H1 (cell line): ENCODE results near the gene UMODL1. TPM values are rescaled to one million over a fixed set of nuclear protein-coding genes. Genes with fewer than 3 reads are reported as not detected.

Experiments used
- CTCF ChIA-PET: fragments of 300-600 bp; sonication (Branson Sonifier 250); formaldehyde crosslinking; loops from one replicate; lab custom pipeline; 2021; ENCODE audit not compliant: partially characterized antibody; lab: Charles Lee
- POLR2A ChIA-PET: fragments of 300-600 bp; sonication (Branson Sonifier 250); formaldehyde crosslinking; loops from one replicate; lab custom pipeline; 2021; ENCODE audit warnings: inconsistent platforms; ENCODE audit not compliant: partially characterized antibody; lab: Charles Lee
- DNase-seq, 2 experiments: peaks; one replicate each; pipeline versions ENCODE4 v3.0.0 to v3.0.0-alpha.2; 2010 to 2022; ENCODE audit warnings: low spot score in 2 of 2, low read depth in 1 of 2, mixed read lengths in 1 of 2
- FAIRE-seq: peaks from 2 replicates; lab custom pipeline; 2011; peaks lifted over from hg19 to GRCh38; lab: Jason Lieb, UNC
- H2AFZ ChIP-seq: 2 replicates; pipeline ENCODE4 v1.8.1; 2012; ENCODE audit warnings: low read length, inconsistent platforms
- H2AK5ac ChIP-seq: 2 replicates; pipeline ENCODE4 v1.6.1; 2013; ENCODE audit warnings: low read depth, low read length
- H2BK120ac ChIP-seq: replicated peaks from 2 replicates; pipeline ENCODE3; 2013; ENCODE audit warnings: low read depth, low read length, inconsistent platforms
- H2BK12ac ChIP-seq: 2 replicates; pipeline ENCODE4 v1.6.1; 2013; ENCODE audit warnings: low read depth, low read length
- H2BK15ac ChIP-seq: 2 replicates; pipeline ENCODE4 v1.6.1; 2013; ENCODE audit warnings: low read length
- H2BK20ac ChIP-seq: 2 replicates; pipeline ENCODE4 v1.6.1; 2013; ENCODE audit warnings: low read length
- H2BK5ac ChIP-seq: 2 replicates; pipeline ENCODE4 v1.6.1; 2013; ENCODE audit warnings: low read depth, low read length
- H3K14ac ChIP-seq: 2 replicates; pipeline ENCODE4 v1.6.1; 2013; ENCODE audit warnings: inconsistent platforms; ENCODE audit not compliant: insufficient read length
- H3K18ac ChIP-seq: 2 replicates; pipeline ENCODE4 v1.6.1; 2013; ENCODE audit warnings: low read length; ENCODE audit errors: extremely low read depth
- H3K23ac ChIP-seq: 2 replicates; pipeline ENCODE4 v1.6.1; 2013; ENCODE audit warnings: inconsistent platforms; ENCODE audit not compliant: insufficient read length
- H3K23me2 ChIP-seq: 2 replicates; pipeline ENCODE4 v1.6.1; 2013; ENCODE audit warnings: low read depth, low read length
- H3K27ac ChIP-seq: 2 replicates; pipeline ENCODE4 v1.6.1; 2011; ENCODE audit warnings: low read depth, low read length, inconsistent platforms
- H3K27me3 ChIP-seq, 4 experiments: replicated peaks in 1 of 4; 1 replicate in 1 of 4; 2 replicates in 3 of 4; pipeline versions ENCODE4 v1.6.1 to v1.8.1; 2011 to 2013; ENCODE audit warnings: low read length in 3 of 4, mild to moderate bottlenecking in 3 of 4, inconsistent platforms in 2 of 4, mixed read lengths in 2 of 4, moderate library complexity in 1 of 4; ENCODE audit not compliant: control insufficient read depth in 3 of 4, insufficient read depth in 3 of 4; ENCODE audit errors: extremely low read depth in 1 of 4
- H3K36me3 ChIP-seq, 4 experiments: 2 replicates each; pipeline versions ENCODE4 v1.6.1 to v1.8.1; 2011 to 2013; ENCODE audit warnings: mild to moderate bottlenecking in 4 of 4, low read length in 3 of 4, moderate library complexity in 2 of 4, control low read depth in 1 of 4, inconsistent platforms in 1 of 4; ENCODE audit not compliant: insufficient read depth in 4 of 4, control insufficient read depth in 2 of 4
- H3K4ac ChIP-seq: replicated peaks from 2 replicates; pipeline ENCODE3; 2013; ENCODE audit warnings: low read length, low read depth, mixed read lengths, inconsistent platforms; ENCODE audit not compliant: insufficient read length
- H3K4me1 ChIP-seq, 4 experiments: replicated peaks in 1 of 4; 1 replicate in 1 of 4; 2 replicates in 3 of 4; pipeline versions ENCODE4 v1.6.1 to v1.8.1; 2011 to 2013; ENCODE audit warnings: low read length in 3 of 4, inconsistent platforms in 2 of 4, mixed read lengths in 1 of 4; ENCODE audit not compliant: insufficient read depth in 4 of 4, control insufficient read depth in 3 of 4
- H3K4me2 ChIP-seq, 2 experiments: 2 replicates each; pipeline versions ENCODE4 v1.6.1 to v1.8.1; 2011 to 2013; ENCODE audit warnings: low read depth in 2 of 2, low read length in 2 of 2, control low read depth in 1 of 2, inconsistent platforms in 1 of 2, mild to moderate bottlenecking in 1 of 2; ENCODE audit not compliant: insufficient read depth in 1 of 2
- H3K4me3 ChIP-seq, 4 experiments: fragments of 200-600, 300-600 bp in 1 of 4; sonication (generic), shearing (Covaris generic), sonication (Bioruptor Twin) in 1 of 4; 2 replicates each; pipeline versions ENCODE4 v1.5.1 to v1.8.1; 2011 to 2016; ENCODE audit warnings: low read length in 4 of 4, low read depth in 3 of 4, control low read depth in 2 of 4, inconsistent platforms in 2 of 4, mild to moderate bottlenecking in 2 of 4, mixed read lengths in 1 of 4, moderate library complexity in 1 of 4; ENCODE audit not compliant: insufficient read depth in 2 of 4; ENCODE audit errors: extremely low read depth in 1 of 4
- H3K56ac ChIP-seq: replicated peaks from 2 replicates; pipeline ENCODE3; 2013; ENCODE audit warnings: low read depth, mild to moderate bottlenecking, mixed read lengths, low read length, inconsistent platforms; ENCODE audit not compliant: insufficient read length
- H3K79me1 ChIP-seq: 2 replicates; pipeline ENCODE4 v1.6.1; 2013; ENCODE audit warnings: low read depth, low read length, control low read depth
- H3K79me2 ChIP-seq, 2 experiments: 2 replicates each; pipeline versions ENCODE4 v1.6.1 to v1.8.1; 2012 to 2013; ENCODE audit warnings: low read length in 2 of 2, mild to moderate bottlenecking in 2 of 2, inconsistent platforms in 1 of 2; ENCODE audit not compliant: insufficient read depth in 2 of 2, control insufficient read depth in 1 of 2
- H3K9ac ChIP-seq, 4 experiments: replicated peaks in 1 of 4; 1 replicate in 1 of 4; 2 replicates in 3 of 4; pipeline versions ENCODE4 v1.6.1 to v1.8.1; 2011 to 2013; ENCODE audit warnings: low read depth in 3 of 4, low read length in 3 of 4, control low read depth in 2 of 4, mild to moderate bottlenecking in 2 of 4, moderate library complexity in 2 of 4, inconsistent platforms in 1 of 4; ENCODE audit errors: extremely low read depth in 1 of 4
- H3K9me3 ChIP-seq, 2 experiments: 2 replicates each; pipeline versions ENCODE4 v1.6.1 to v1.8.1; 2012 to 2013; ENCODE audit warnings: mild to moderate bottlenecking in 2 of 2, moderate library complexity in 2 of 2, control low read depth in 1 of 2, inconsistent platforms in 1 of 2, low read depth in 1 of 2, low read length in 1 of 2, mixed read lengths in 1 of 2; ENCODE audit not compliant: insufficient read depth in 2 of 2
- H4K20me1 ChIP-seq, 2 experiments: replicated peaks in 1 of 2; 2 replicates each; pipeline versions ENCODE3 to v1.8.1; 2011 to 2013; ENCODE audit warnings: inconsistent platforms in 2 of 2, low read length in 2 of 2, mild to moderate bottlenecking in 1 of 2; ENCODE audit not compliant: insufficient read depth in 2 of 2, control insufficient read depth in 1 of 2
- H4K5ac ChIP-seq: 2 replicates; pipeline ENCODE4 v1.6.1; 2013; ENCODE audit warnings: low read length, low read depth, mixed read lengths, inconsistent platforms; ENCODE audit not compliant: insufficient read length
- H4K8ac ChIP-seq: 2 replicates; pipeline ENCODE4 v1.8.0; 2013; ENCODE audit warnings: mild to moderate bottlenecking, moderate library complexity, low read length, inconsistent platforms; ENCODE audit not compliant: insufficient read depth; ENCODE audit errors: extremely low read depth
- H4K91ac ChIP-seq: replicated peaks from 2 replicates; pipeline ENCODE3; 2013; ENCODE audit warnings: low read length, mixed read lengths, inconsistent platforms; ENCODE audit not compliant: insufficient read length
- ASH2L ChIP-seq: fragments of 200-600, 300-600 bp; sonication (generic); IDR thresholded peaks from one replicate; pipeline ENCODE4 v1.7.1; 2017; ENCODE audit warnings: low read length
- ATF2 ChIP-seq: IDR thresholded peaks from 2 replicates; pipeline ENCODE4 v1.6.1; 2012; ENCODE audit warnings: low read length, inconsistent platforms
- CEBPB ChIP-seq: IDR thresholded peaks from 2 replicates; pipeline ENCODE4 v1.6.1; 2012; ENCODE audit warnings: low read depth, low read length
- CREB1 ChIP-seq: IDR thresholded peaks from 2 replicates; pipeline ENCODE4 v1.6.1; 2012; ENCODE audit warnings: inconsistent platforms
- HDAC2 ChIP-seq, 2 experiments: fragments of 300-600 bp in 1 of 2; sonication (generic) in 1 of 2; IDR thresholded peaks; 2 replicates each; pipeline ENCODE4 v1.6.1; 2011 to 2012; ENCODE audit warnings: low read depth in 2 of 2, low read length in 2 of 2, mild to moderate bottlenecking in 2 of 2, moderate library complexity in 2 of 2, borderline replicate concordance in 1 of 2, inconsistent platforms in 1 of 2
- JUN ChIP-seq: IDR thresholded peaks from 2 replicates; pipeline ENCODE4 v1.6.1; 2011; ENCODE audit warnings: low read depth, mild to moderate bottlenecking, improper control_type of control experiment, low read length
- MAFK ChIP-seq: IDR thresholded peaks from 2 replicates; pipeline ENCODE4 v1.6.1; 2012; ENCODE audit warnings: low read depth, mild to moderate bottlenecking, improper control_type of control experiment, low read length
- NRF1 ChIP-seq: IDR thresholded peaks from 2 replicates; pipeline ENCODE4 v1.6.1; 2011; ENCODE audit warnings: mild to moderate bottlenecking, low read depth, low read length, improper control_type of control experiment
- POLR2A ChIP-seq, 2 experiments: IDR thresholded peaks; 1 replicate in 1 of 2; 2 replicates in 1 of 2; pipeline ENCODE4 v1.6.1; 2011; ENCODE audit warnings: low read depth in 2 of 2, low read length in 2 of 2, mild to moderate bottlenecking in 2 of 2; ENCODE audit errors: control extremely low read depth in 1 of 2
- POLR2AphosphoS5 ChIP-seq: IDR thresholded peaks from 2 replicates; pipeline ENCODE4 v1.6.1; 2011; ENCODE audit warnings: low read depth, low read length
- SRF ChIP-seq: IDR thresholded peaks from 2 replicates; pipeline ENCODE4 v1.6.1; 2011; ENCODE audit warnings: mild to moderate bottlenecking, low read depth, low read length, moderate library complexity
- TEAD4 ChIP-seq: IDR thresholded peaks from 2 replicates; pipeline ENCODE4 v1.6.1; 2012; ENCODE audit warnings: low read depth, low read length, inconsistent platforms, mixed read lengths
- YY1 ChIP-seq: IDR thresholded peaks from 2 replicates; pipeline ENCODE4 v1.6.1; 2011; ENCODE audit warnings: low read depth, mild to moderate bottlenecking, low read length
- WGBS, 2 experiments: shearing (Covaris generic) in 1 of 2; methylation state at CpG; one replicate each; pipeline versions ENCODE4 v1.1.6 to v1.1.7; 2013 to 2015; ENCODE audit warnings: low lambda C conversion rate in 2 of 2, mixed read lengths in 2 of 2, inconsistent platforms in 1 of 2, low coverage in 1 of 2, missing lambda C conversion rate in 1 of 2; ENCODE audit not compliant: insufficient replicate concordance in 2 of 2, insufficient coverage in 1 of 2, insufficient read length in 1 of 2; ENCODE audit errors: extremely low coverage in 1 of 2, missing lambda C conversion rate in 1 of 2; 5-methylcytosine and 5-hydroxymethylcytosine counted together
- polyA plus RNA-seq, 7 experiments: library from polyadenylated mRNA; depleted of rRNA in 3 of 7; stranded (reverse) in 5 of 7; unstranded in 2 of 7; fragments of >200 nt in 5 of 7; fragments of 200-250 nt in 2 of 7; gene quantifications; 1 replicate in 5 of 7; 2 replicates in 1 of 7; 4 replicates in 1 of 7; pipeline versions ENCODE4 v1.2.1 to v1.2.3, GENCODE V29; 2011 to 2013; ENCODE audit warnings: missing spikeins in 2 of 7, mixed read lengths in 2 of 7
- total RNA-seq: library from RNA; stranded (reverse); fragmentation: NEBNext Ultra II Directional; extraction: Animal tissue kit (Norgen Biotek cat#: 25700); gene quantifications from 2 replicates; pipeline ENCODE4 v1.2.1, GENCODE V29; 2021

UMODL1 gene
- total and polyA plus RNA-seq, 2 of the 8 experiments (the other 6 are each of a cell fraction or from before 2014, with no cell fraction given) = not detected

GRCh38 chr21:42189860-42190485, 118.9 kb downstream of the UMODL1 start:
- no peak overlapping the region for H4K5ac ChIP-seq
- WGBS, 2 experiments = 93% methylated on average over 11 of the region's 11 CpGs; no CpG with 5 or more reads in 1 of the 2 experiments
- no peak overlapping the region for H3K4me2 ChIP-seq
- peaks cover 0 to 3% (median 1%) of the 10 kb centered on the region in 4 experiments; a peak in 1 of 7 replicates for H3K27me3 ChIP-seq
- H3K79me2 ChIP-seq = no peaks in the 10 kb centered on the region
- H3K18ac ChIP-seq = no peak overlapping the region
- H2BK120ac ChIP-seq = no peak overlapping the region
- no peak overlapping the region for H3K56ac ChIP-seq
- no peak for DNase-seq
- H3K4ac ChIP-seq = no peak overlapping the region
- FAIRE-seq = no peak
- no peaks in the 10 kb centered on the region for H3K36me3 ChIP-seq
- H4K8ac ChIP-seq = no peak overlapping the region
- no peak overlapping the region for H2BK15ac ChIP-seq
- no peak overlapping the region for H3K9ac ChIP-seq
- no peaks in the 10 kb centered on the region for H3K4me1 ChIP-seq
- H3K14ac ChIP-seq = no peak overlapping the region
- ChIA-PET CTCF (interaction anchor here (0.7 kb wide), 1 partner anchor 90 kb away, joined by 3 read pairs; no protein-coding TSS in a partner anchor), POLR2A (no interaction called here)
- no peaks in the 10 kb centered on the region for H3K9me3 ChIP-seq
- H4K91ac ChIP-seq = no peak overlapping the region
- H2AK5ac ChIP-seq = no peak overlapping the region
- no peak overlapping the region for H3K4me3 ChIP-seq
- no peak overlapping the region for H2BK20ac ChIP-seq
- H3K23ac ChIP-seq = no peak overlapping the region
- no peak overlapping the region for H2BK12ac ChIP-seq
- no peak overlapping the region for H3K27ac ChIP-seq
- H3K79me1 ChIP-seq = no peaks in the 10 kb centered on the region
- H4K20me1 ChIP-seq = no peaks in the 10 kb centered on the region
- no peak overlapping the region for H2BK5ac ChIP-seq
- H3K23me2 ChIP-seq = no peaks in the 10 kb centered on the region
- H2AFZ ChIP-seq = no peak overlapping the region
- TF ChIP-seq SRF (no peak), CEBPB (no peak), NRF1 (no peak), MAFK (no peak), POLR2AphosphoS5 (no peak), ASH2L (no peak), POLR2A (IDR thresholded peaks at IDR 0.05; ENCODE audit: control extremely low read depth in 1 of 2, low read depth in 2 of 2, low read length in 2 of 2) (no peak), JUN (no peak), HDAC2 (IDR thresholded peaks at IDR 0.05; ENCODE audit: borderline replicate concordance in 1 of 2, low read depth in 2 of 2, low read length in 2 of 2) (no peak), CREB1 (no peak), ATF2 (no peak), YY1 (no peak), TEAD4 (no peak)
